ENCODE results near the gene MIER2.

- TF ChIP-seq CTCF (IDR thresholded peaks at IDR 0.05) (no peak), POLR2A (IDR thresholded peaks at IDR 0.05) (no peak)
Measured at GRCh38 chr19:310141-310651, 34.4 kb downstream of the MIER2 start.

Data from body of pancreas (tissue), 4 donors.